HepG2 (cell line): ENCODE results near the gene DDX6. TPM values are rescaled to one million over a fixed set of nuclear protein-coding genes. Genes with fewer than 3 reads are reported as not detected.

ENCODE experiments used
- GFI1 ChIP-seq: sonication (generic); formaldehyde crosslinking; IDR thresholded peaks from 2 replicates; pipeline ENCODE4 v1.5.0; 2020; ENCODE audit warnings: missing genetic modification reagents, mild to moderate bottlenecking, borderline replicate concordance
- GPN1 ChIP-seq: sonication (generic); formaldehyde crosslinking; IDR thresholded peaks from 2 replicates; pipeline ENCODE4 v1.5.1; 2020; ENCODE audit warnings: missing genetic modification reagents, borderline replicate concordance
- HNRNPL ChIP-seq: fragments of 200-400 bp; formaldehyde crosslinking; IDR thresholded peaks from 2 replicates; pipeline ENCODE4 v1.6.1; 2017; ENCODE audit warnings: mild to moderate bottlenecking, low read depth, low read length
- HOXA3 ChIP-seq: sonication (generic); formaldehyde crosslinking; IDR thresholded peaks from 2 replicates; pipeline ENCODE4 v1.5.0; 2020; ENCODE audit warnings: missing genetic modification reagents
- MTA1 ChIP-seq: sonication (generic); formaldehyde crosslinking; IDR thresholded peaks from 2 replicates; pipeline ENCODE4 v1.4.0; 2020; ENCODE audit warnings: missing genetic modification reagents, mild to moderate bottlenecking, borderline replicate concordance
- PAX8 ChIP-seq: sonication (generic); formaldehyde crosslinking; IDR thresholded peaks from 2 replicates; pipeline ENCODE4 v1.8.0; 2022; ENCODE audit warnings: mild to moderate bottlenecking, missing genetic modification reagents, borderline replicate concordance
- SALL2 ChIP-seq: sonication (generic); formaldehyde crosslinking; IDR thresholded peaks from 2 replicates; pipeline ENCODE4 v1.8.1; 2023; ENCODE audit warnings: mild to moderate bottlenecking, missing genetic modification reagents, inconsistent platforms
- SMAD9 ChIP-seq: sonication (generic); formaldehyde crosslinking; IDR thresholded peaks from 2 replicates; pipeline ENCODE4 v1.5.1; 2020; ENCODE audit warnings: mild to moderate bottlenecking, missing genetic modification reagents
- SMARCE1 ChIP-seq: fragments of 450-650 bp; IDR thresholded peaks from 2 replicates; pipeline ENCODE4 v1.6.1; 2017; ENCODE audit warnings: borderline replicate concordance
- THYN1 ChIP-seq: sonication (generic); formaldehyde crosslinking; IDR thresholded peaks from 2 replicates; pipeline ENCODE4 v1.8.1; 2023; ENCODE audit warnings: low read depth, mild to moderate bottlenecking, moderate library complexity, missing genetic modification reagents, borderline replicate concordance
- ZMAT3 ChIP-seq: sonication (generic); formaldehyde crosslinking; conservative IDR thresholded peaks from 2 replicates; pipeline ENCODE4 v1.7.0; 2021; ENCODE audit warnings: missing genetic modification reagents
- ZNF232 ChIP-seq: sonication (generic); formaldehyde crosslinking; IDR thresholded peaks from 2 replicates; pipeline ENCODE4 v1.4.0; 2020; ENCODE audit warnings: missing genetic modification reagents, borderline replicate concordance
- ZNF253 ChIP-seq: sonication (generic); formaldehyde crosslinking; IDR thresholded peaks from 2 replicates; pipeline ENCODE4 v1.8.0; 2022; ENCODE audit warnings: mild to moderate bottlenecking, missing genetic modification reagents, borderline replicate concordance
- ZNF343 ChIP-seq: sonication (generic); formaldehyde crosslinking; IDR thresholded peaks from 2 replicates; pipeline ENCODE4 v1.4.0; 2020; ENCODE audit warnings: mild to moderate bottlenecking, missing genetic modification reagents
- ZNF484 ChIP-seq: sonication (generic); formaldehyde crosslinking; IDR thresholded peaks from 2 replicates; pipeline ENCODE4 v1.5.1; 2020; ENCODE audit warnings: mild to moderate bottlenecking, low read depth, missing genetic modification reagents, borderline replicate concordance
- ZNF564 ChIP-seq: sonication (generic); formaldehyde crosslinking; IDR thresholded peaks from 2 replicates; pipeline ENCODE4 v1.8.1; 2023; ENCODE audit warnings: mild to moderate bottlenecking, missing genetic modification reagents
- ZNF7 ChIP-seq: IDR thresholded peaks from 2 replicates; pipeline ENCODE4 v1.6.1; 2016; ENCODE audit warnings: missing biosample characterization, missing genetic modification reagents
- ZNF883 ChIP-seq: sonication (generic); formaldehyde crosslinking; IDR thresholded peaks from 2 replicates; pipeline ENCODE4 v1.5.1; 2020; ENCODE audit warnings: mild to moderate bottlenecking, missing genetic modification reagents; ENCODE audit errors: not compliant biosample characterization
- polyA plus RNA-seq, 8 experiments: library from polyadenylated mRNA; depleted of rRNA in 3 of 8; stranded (reverse) in 7 of 8; unstranded in 1 of 8; fragments of >200 nt; fragmentation: Illumina TruSeq in 4 of 8; extraction: Trizol in 4 of 8; gene quantifications; 2 replicates each; pipeline versions ENCODE4 v1.2.1 to v1.2.3, GENCODE V29; 2011 to 2016; ENCODE audit warnings: low read depth in 4 of 8, missing spikeins in 1 of 8, mixed read lengths in 1 of 8; ENCODE audit not compliant: insufficient read depth in 1 of 8
- total RNA-seq, 5 experiments: library from RNA; depleted of rRNA; stranded (reverse); fragments of >200 nt; fragmentation: Illumina TruSeq; extraction: Trizol; gene quantifications; 2 replicates each; pipeline ENCODE4 v1.2.3, GENCODE V29; 2016; ENCODE audit warnings: low read depth in 1 of 5
- TF ChIP-seq, protein P1 (sequence below): sonication (generic); formaldehyde crosslinking; IDR thresholded peaks from 2 replicates; pipeline ENCODE4 v1.4.0; 2020; ENCODE audit warnings: mild to moderate bottlenecking, missing genetic modification reagents
- TF ChIP-seq, protein P2 (sequence below): IDR thresholded peaks from 2 replicates; pipeline ENCODE4 v1.6.1; 2016; ENCODE audit warnings: missing genetic modification reagents, missing compliant biosample characterization

Gene DDX6
- total and polyA plus RNA-seq, 2 of the 13 experiments (the other 11 are each of a cell fraction or from before 2014, with no cell fraction given): 20.9 to 59.2 TPM

GRCh38 chr11:118791111-118791960, at the start of gene DDX6 (continued):
- TF ChIP-seq ZNF232 (CRISPR knock-in tag): 0 out of 2 replicates have a peak, but pooled peaks have one; percentile 16
- TF ChIP-seq THYN1 (CRISPR knock-in tag): no peak
- TF ChIP-seq ZNF564 (CRISPR knock-in tag): peak; percentile 84
- TF ChIP-seq GFI1 (CRISPR knock-in tag): peak; percentile 38
- TF ChIP-seq ZNF343 (CRISPR knock-in tag): no peak
- 0 out of 2 replicates have a peak, but pooled peaks have one; percentile 50 for TF ChIP-seq PAX8 (CRISPR knock-in tag)
- TF ChIP-seq SMAD9 (CRISPR knock-in tag): no peak
- TF ChIP-seq SALL2 (CRISPR knock-in tag): peak; percentile 50; the same call in 1 of the 2 replicates
- TF ChIP-seq ZNF7: no peak
- peak; percentile 19 for TF ChIP-seq ZNF883
- TF ChIP-seq, protein P1, sequence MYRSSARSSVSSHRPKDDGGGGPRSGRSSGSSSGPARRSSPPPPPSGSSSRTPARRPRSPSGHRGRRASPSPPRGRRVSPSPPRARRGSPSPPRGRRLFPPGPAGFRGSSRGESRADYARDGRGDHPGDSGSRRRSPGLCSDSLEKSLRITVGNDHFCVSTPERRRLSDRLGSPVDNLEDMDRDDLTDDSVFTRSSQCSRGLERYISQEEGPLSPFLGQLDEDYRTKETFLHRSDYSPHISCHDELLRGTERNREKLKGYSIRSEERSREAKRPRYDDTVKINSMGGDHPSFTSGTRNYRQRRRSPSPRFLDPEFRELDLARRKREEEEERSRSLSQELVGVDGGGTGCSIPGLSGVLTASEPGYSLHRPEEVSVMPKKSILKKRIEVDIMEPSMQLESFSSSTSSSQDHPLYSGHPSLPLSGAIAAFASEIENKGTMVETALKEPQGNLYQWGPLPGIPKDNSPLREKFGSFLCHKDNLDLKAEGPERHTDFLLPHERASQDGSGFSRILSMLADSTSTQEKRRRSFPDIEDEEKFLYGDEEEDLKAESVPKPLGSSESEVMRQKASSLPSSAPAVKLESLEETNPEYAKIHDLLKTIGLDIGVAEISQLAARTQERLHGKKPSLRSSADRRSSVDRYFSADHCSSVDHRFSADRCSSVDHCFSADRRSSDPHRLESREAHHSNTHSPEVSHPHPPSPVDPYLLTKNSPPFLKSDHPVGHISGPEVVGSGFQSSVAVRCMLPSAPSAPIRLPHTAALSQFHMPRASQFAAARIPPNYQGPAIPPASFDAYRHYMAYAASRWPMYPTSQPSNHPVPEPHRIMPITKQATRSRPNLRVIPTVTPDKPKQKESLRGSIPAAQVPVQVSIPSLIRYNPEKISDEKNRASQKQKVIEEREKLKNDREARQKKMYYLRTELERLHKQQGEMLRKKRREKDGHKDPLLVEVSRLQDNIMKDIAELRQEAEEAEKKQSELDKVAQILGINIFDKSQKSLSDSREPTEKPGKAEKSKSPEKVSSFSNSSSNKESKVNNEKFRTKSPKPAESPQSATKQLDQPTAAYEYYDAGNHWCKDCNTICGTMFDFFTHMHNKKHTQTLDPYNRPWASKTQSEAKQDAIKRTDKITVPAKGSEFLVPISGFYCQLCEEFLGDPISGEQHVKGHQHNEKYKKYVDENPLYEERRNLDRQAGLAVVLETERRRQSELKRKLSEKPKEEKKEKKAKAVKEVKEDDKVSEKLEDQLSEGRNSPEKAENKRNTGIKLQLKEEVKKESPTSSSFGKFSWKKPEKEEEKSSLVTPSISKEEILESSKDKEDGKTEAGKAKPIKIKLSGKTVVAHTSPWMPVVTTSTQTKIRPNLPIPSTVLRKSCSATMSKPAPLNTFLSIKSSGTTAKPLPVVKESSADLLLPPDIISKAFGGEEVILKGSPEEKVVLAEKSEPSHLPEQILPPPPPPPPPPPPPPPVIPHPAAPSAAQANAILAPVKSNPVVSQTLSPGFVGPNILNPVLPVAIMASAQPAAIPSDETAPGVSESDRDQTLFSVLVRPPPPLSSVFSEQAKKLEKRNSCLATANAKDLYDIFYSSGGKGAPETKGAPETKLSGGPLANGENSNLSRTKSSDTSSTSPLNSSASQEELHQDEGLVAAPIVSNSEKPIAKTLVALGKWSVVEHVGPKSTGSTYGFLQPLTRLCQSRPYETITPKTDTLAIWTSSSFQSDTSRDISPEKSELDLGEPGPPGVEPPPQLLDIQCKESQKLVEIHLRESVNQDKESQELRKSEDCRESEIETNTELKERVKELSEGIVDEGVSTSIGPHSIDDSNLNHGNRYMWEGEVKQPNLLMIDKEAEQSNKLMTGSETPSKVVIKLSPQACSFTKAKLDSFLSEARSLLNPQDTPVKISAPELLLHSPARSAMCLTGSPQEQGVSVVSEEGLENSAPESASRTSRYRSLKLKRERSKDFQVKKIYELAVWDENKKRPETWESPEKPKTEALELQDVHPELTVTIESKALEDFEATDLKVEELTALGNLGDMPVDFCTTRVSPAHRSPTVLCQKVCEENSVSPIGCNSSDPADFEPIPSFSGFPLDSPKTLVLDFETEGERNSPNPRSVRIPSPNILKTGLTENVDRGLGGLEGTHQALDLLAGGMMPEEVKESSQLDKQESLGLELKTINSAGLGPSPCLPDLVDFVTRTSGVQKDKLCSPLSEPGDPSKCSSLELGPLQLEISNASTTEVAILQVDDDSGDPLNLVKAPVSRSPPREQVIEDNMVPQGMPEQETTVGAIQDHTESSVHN (CRISPR knock-in tag): no peak
- TF ChIP-seq SMARCE1: no peak
- TF ChIP-seq ZNF484 (CRISPR knock-in tag): no peak
- TF ChIP-seq ZMAT3 (CRISPR knock-in tag): peak; percentile 79
- TF ChIP-seq ZNF253 (CRISPR knock-in tag): no peak
- no peak for TF ChIP-seq GPN1 (CRISPR knock-in tag)
- TF ChIP-seq HOXA3 (CRISPR knock-in tag): peak; percentile 80
- TF ChIP-seq, protein P2, sequence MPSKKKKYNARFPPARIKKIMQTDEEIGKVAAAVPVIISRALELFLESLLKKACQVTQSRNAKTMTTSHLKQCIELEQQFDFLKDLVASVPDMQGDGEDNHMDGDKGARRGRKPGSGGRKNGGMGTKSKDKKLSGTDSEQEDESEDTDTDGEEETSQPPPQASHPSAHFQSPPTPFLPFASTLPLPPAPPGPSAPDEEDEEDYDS (CRISPR knock-in tag): peak; percentile 84
- TF ChIP-seq MTA1 (CRISPR knock-in tag): 0 out of 2 replicates have a peak, but pooled peaks have one; percentile 6
- TF ChIP-seq HNRNPL: 0 out of 2 replicates have a peak, but pooled peaks have one; percentile 49
